ENCODE results near the gene BPIFB1. TPM values are rescaled to one million over a fixed set of nuclear protein-coding genes. Genes with fewer than 3 reads are reported as not detected.

Gene BPIFB1
- total RNA-seq, 4 donors from 2014 or later: 0.58 to 128 TPM; not detected in 2

- no peak overlapping the region for H3K27ac ChIP-seq
- no peak for ATAC-seq
- no peaks in the 10 kb centered on the region for H3K9me3 ChIP-seq
- H3K36me3 ChIP-seq: no peaks in the 10 kb centered on the region
- no peak overlapping the region for H3K4me3 ChIP-seq
- H3K27me3 ChIP-seq: peaks cover 46% of the 10 kb centered on the region
- WGBS, 2 donors (ENCODE audit: low coverage in 1 of 2): 73 to 79% methylated on average over 3 to 7 of the region's 11 CpGs
- TF ChIP-seq POLR2A (IDR thresholded peaks at IDR 0.05): no peak
- TF ChIP-seq EP300 (IDR thresholded peaks at IDR 0.05): no peak
- TF ChIP-seq CTCF (IDR thresholded peaks at IDR 0.05): no peak
- TF ChIP-seq POLR2AphosphoS5 (IDR thresholded peaks at IDR 0.05): no peak
- H3K4me1 ChIP-seq: peaks cover 0 to 7% (median 0%) of the 10 kb centered on the region in 3 donors
Observed at GRCh38 chr20:33301192-33301930, 18.3 kb downstream of the BPIFB1 start.

GRCh38 chr20:33303595-33303994 lies 20.6 kb downstream of the BPIFB1 start:
- 94 to 100% methylated on average over 1 to 2 of the region's 6 CpGs for WGBS, 2 donors (ENCODE audit: low coverage in 1 of 2)
- H3K4me3 ChIP-seq: no peak overlapping the region
- H3K27me3 ChIP-seq: peaks cover 39% of the 10 kb centered on the region
- no peaks in the 10 kb centered on the region for H3K36me3 ChIP-seq
- H3K27ac ChIP-seq: no peak overlapping the region
- H3K9me3 ChIP-seq: no peaks in the 10 kb centered on the region
- TF ChIP-seq POLR2AphosphoS5 (IDR thresholded peaks at IDR 0.05) (no peak), POLR2A (IDR thresholded peaks at IDR 0.05) (no peak), CTCF (IDR thresholded peaks at IDR 0.05) (no peak), EP300 (IDR thresholded peaks at IDR 0.05) (no peak)
- ATAC-seq: no peak
- peaks cover 0 to 7% (median 0%) of the 10 kb centered on the region in 3 donors for H3K4me1 ChIP-seq

GRCh38 chr20:33304046-33304445 lies 21.0 kb downstream of the BPIFB1 start:
- no peak overlapping the region for H3K4me3 ChIP-seq
- no peak for ATAC-seq
- WGBS, 2 donors (ENCODE audit: low coverage in 1 of 2): 88 to 90% methylated on average over 2 to 5 of the region's 10 CpGs
- peaks cover 36% of the 10 kb centered on the region for H3K27me3 ChIP-seq
- no peaks in the 10 kb centered on the region for H3K36me3 ChIP-seq
- H3K4me1 ChIP-seq: peaks cover 0 to 3% (median 0%) of the 10 kb centered on the region in 3 donors
- H3K27ac ChIP-seq: no peak overlapping the region
- no peaks in the 10 kb centered on the region for H3K9me3 ChIP-seq
- TF ChIP-seq CTCF (IDR thresholded peaks at IDR 0.05) (no peak), POLR2A (IDR thresholded peaks at IDR 0.05) (no peak), EP300 (IDR thresholded peaks at IDR 0.05) (no peak), POLR2AphosphoS5 (IDR thresholded peaks at IDR 0.05) (no peak)

GRCh38 chr20:33305589-33306057 lies 22.6 kb downstream of the BPIFB1 start:
- no peaks in the 10 kb centered on the region for H3K36me3 ChIP-seq
- no peak overlapping the region for H3K27ac ChIP-seq
- H3K9me3 ChIP-seq: no peaks in the 10 kb centered on the region
- no peaks in the 10 kb centered on the region for H3K4me1 ChIP-seq
- TF ChIP-seq POLR2AphosphoS5 (IDR thresholded peaks at IDR 0.05): no peak
- no peak for TF ChIP-seq EP300 (IDR thresholded peaks at IDR 0.05)
- TF ChIP-seq CTCF (IDR thresholded peaks at IDR 0.05): no peak
- no peak for TF ChIP-seq POLR2A (IDR thresholded peaks at IDR 0.05)
- 43 to 75% methylated on average over 1 of the region's 5 CpGs for WGBS, 2 donors (ENCODE audit: low coverage in 1 of 2)
- no peak overlapping the region for H3K4me3 ChIP-seq
- no peak for ATAC-seq
- H3K27me3 ChIP-seq: peaks cover 22% of the 10 kb centered on the region

GRCh38 chr20:33306228-33306627 lies 23.2 kb downstream of the BPIFB1 start:
- no peak overlapping the region for H3K4me3 ChIP-seq

More at GRCh38 chr20:33306228-33306627, 23.2 kb downstream of the BPIFB1 start:
- TF ChIP-seq POLR2A (IDR thresholded peaks at IDR 0.05): no peak
- no peak for TF ChIP-seq POLR2AphosphoS5 (IDR thresholded peaks at IDR 0.05)
- no peak for TF ChIP-seq EP300 (IDR thresholded peaks at IDR 0.05)
- no peak for TF ChIP-seq CTCF (IDR thresholded peaks at IDR 0.05)
- Histone ChIP-seq H3K36me3 (no peaks in the 10 kb centered on the region), H3K4me1 (no peaks in the 10 kb centered on the region), H3K27me3 (peaks cover 22% of the 10 kb centered on the region), H3K27ac (no peak overlapping the region), H3K9me3 (no peaks in the 10 kb centered on the region)
- WGBS, 2 donors (ENCODE audit: low coverage in 1 of 2): 75 to 78% methylated on average over 2 of the region's 3 CpGs
- no peak for ATAC-seq
